Measurements from ENCODE around the gene CYP27C1. TPM values are rescaled to one million over a fixed set of nuclear protein-coding genes. Genes with fewer than 3 reads are reported as not detected.

Gene CYP27C1
- total and polyA plus RNA-seq, 9 of the 15 experiments (the other 6 are each of a cell fraction or from before 2014, with no cell fraction given): not detected

- intact Hi-C loops (cut with micrococcal nuclease) (no loop called here), in situ Hi-C loops (cut with MboI) (no loop called here)
- no peak overlapping the region for H3K4me3 ChIP-seq
- no peaks in the 10 kb centered on the region for H3K4me1 ChIP-seq (replicated peaks in 1 of 2; ENCODE audit: control insufficient read depth in 2 of 2, insufficient read depth in 2 of 2, low read length in 2 of 2)
- H4K20me1 ChIP-seq (replicated peaks; ENCODE audit: control insufficient read depth, insufficient read depth, low read length): no peaks in the 10 kb centered on the region
- no peaks in the 10 kb centered on the region for H3K9me1 ChIP-seq (ENCODE audit: control insufficient read depth, insufficient read depth, low read length)
- no peak for ATAC-seq
- no peak for FAIRE-seq
- no peaks in the 10 kb centered on the region for H3K9me3 ChIP-seq (replicated peaks; ENCODE audit: control insufficient read depth, insufficient read depth, low read depth, low read length)
- no peaks in the 10 kb centered on the region for H3K79me2 ChIP-seq (ENCODE audit: control insufficient read depth, insufficient read depth, low read length)
- BruUV-seq (replicated peaks): no TSS peak
- ChIA-PET CTCF (ENCODE audit: low intra/inter-chr PET ratio) (no interaction called here), POLR2A (interaction anchor here (0.6 kb wide), 1 partner anchor 11 kb away, joined by 4 read pairs; no protein-coding TSS in a partner anchor)
- H3K27ac ChIP-seq (ENCODE audit: extremely low read depth, low read depth, low read length): no peak overlapping the region
- peaks cover 36 to 55% of the 10 kb centered on the region in 2 experiments for H3K27me3 ChIP-seq (ENCODE audit: control insufficient read depth in 2 of 2, insufficient read depth in 2 of 2, low read length in 2 of 2)
- no peak overlapping the region for H3K9ac ChIP-seq (ENCODE audit: insufficient read depth in 1 of 2, low read depth in 2 of 2, low read length in 2 of 2)
- WGBS (ENCODE audit: insufficient coverage, low coverage, missing lambda C conversion rate): 2% methylated on average over 3 of the region's 3 CpGs
- H2AFZ ChIP-seq (ENCODE audit: low read depth, low read length): no peak overlapping the region
- no peak overlapping the region for H3K4me2 ChIP-seq (ENCODE audit: insufficient read depth, low read length)
- TF ChIP-seq RFX5 (IDR thresholded peaks at IDR 0.05; ENCODE audit: low read depth, low read length) (no peak), GTF2A2 (tag; IDR thresholded peaks at IDR 0.05) (no peak), NR1H2 (CRISPR knock-in tag; IDR thresholded peaks at IDR 0.05) (no peak), ZNF76 (CRISPR knock-in tag; IDR thresholded peaks at IDR 0.05; ENCODE audit: borderline replicate concordance) (no peak), EWSR1 (IDR thresholded peaks at IDR 0.05; ENCODE audit: borderline replicate concordance, low read depth, partially characterized antibody) (no peak), ARID3A (IDR thresholded peaks at IDR 0.05; ENCODE audit: borderline replicate concordance, low read depth, low read length) (no peak), BRD9 (IDR thresholded peaks at IDR 0.05; ENCODE audit: low read depth, partially characterized antibody) (no peak), E2F4 (CRISPR knock-in tag; IDR thresholded peaks at IDR 0.05; ENCODE audit: low read depth) (no peak), JUND (IDR thresholded peaks at IDR 0.05; ENCODE audit: borderline replicate concordance, low read depth, low read length) (no peak), JUND (tag; IDR thresholded peaks at IDR 0.05; ENCODE audit: borderline replicate concordance, low read depth, low read length) (no peak), DNMT1 (IDR thresholded peaks at IDR 0.05) (no peak), DIDO1 (tag; IDR thresholded peaks at IDR 0.05; ENCODE audit: low read depth) (no peak)
- no peak for DNase-seq (ENCODE audit: extremely low read depth in 1 of 4, low spot score in 3 of 4)
- no peaks in the 10 kb centered on the region for H3K36me3 ChIP-seq (ENCODE audit: control insufficient read depth, insufficient read depth, low read length)
Observed at GRCh38 chr2:127179766-127180165, 40.3 kb downstream of the CYP27C1 start.
